Osteoblast (primary cell): ENCODE measurements around the gene ZC3H12C. TPM values are rescaled to one million over a fixed set of nuclear protein-coding genes. Genes with fewer than 3 reads are reported as not detected.
A peak's percentile ranks its signal among the peaks of the same experiment; 100 is the strongest.

Experiments
- DNase-seq: peaks from one replicate; pipeline ENCODE4 v3.0.0; 2011; ENCODE audit warnings: low spot score, mixed read lengths; ENCODE audit not compliant: insufficient read length; ENCODE audit errors: missing footprints
- H2AFZ ChIP-seq: 2 replicates; pipeline ENCODE4 v1.6.0; 2011; ENCODE audit warnings: mild to moderate bottlenecking, low read length
- H3K27ac ChIP-seq: 2 replicates; pipeline ENCODE4 v1.5.1; 2011; ENCODE audit warnings: mild to moderate bottlenecking, low read depth, low read length, moderate library complexity
- H3K27me3 ChIP-seq: 2 replicates; pipeline ENCODE4 v1.6.0; 2012; ENCODE audit warnings: mild to moderate bottlenecking, control low read depth, inconsistent platforms, low read length, moderate library complexity; ENCODE audit not compliant: insufficient read depth
- H3K36me3 ChIP-seq: 2 replicates; pipeline ENCODE4 v1.5.1; 2011; ENCODE audit warnings: mild to moderate bottlenecking, low read length, control low read depth, moderate library complexity; ENCODE audit not compliant: insufficient read depth
- H3K4me1 ChIP-seq: 2 replicates; pipeline ENCODE4 v1.5.1; 2011; ENCODE audit warnings: mild to moderate bottlenecking, low read length, control low read depth, moderate library complexity; ENCODE audit not compliant: insufficient read depth
- H3K4me2 ChIP-seq: 2 replicates; pipeline ENCODE4 v1.6.0; 2011; ENCODE audit warnings: mild to moderate bottlenecking, low read length; ENCODE audit not compliant: insufficient read depth
- H3K4me3 ChIP-seq: fragments of 200-600 bp; sonication (generic); 3 replicates; pipeline ENCODE4 v1.5.1; 2012; ENCODE audit warnings: mild to moderate bottlenecking, low read length, inconsistent platforms; ENCODE audit not compliant: insufficient read depth
- H3K79me2 ChIP-seq: 2 replicates; pipeline ENCODE4 v1.6.0; 2012; ENCODE audit warnings: mild to moderate bottlenecking, low read length, control low read depth, inconsistent platforms; ENCODE audit not compliant: insufficient read depth
- H3K9me3 ChIP-seq: 2 replicates; pipeline ENCODE4 v1.5.1; 2011; ENCODE audit warnings: low read depth, low read length, control low read depth
- H4K20me1 ChIP-seq: 2 replicates; pipeline ENCODE4 v1.6.0; 2012; ENCODE audit warnings: mild to moderate bottlenecking, low read length, control low read depth; ENCODE audit not compliant: insufficient read depth
- total RNA-seq: library from RNA; depleted of rRNA; stranded (reverse); fragments of >200 nt; gene quantifications from 2 replicates; pipeline ENCODE4 v1.2.3, GENCODE V29; 2012
- TF ChIP-seq, protein P1 (sequence below): IDR thresholded peaks from 2 replicates; pipeline ENCODE4 v1.5.1; 2011; ENCODE audit warnings: mild to moderate bottlenecking, low read depth, low read length, moderate library complexity; ENCODE audit errors: extremely low read depth

Gene ZC3H12C
- total RNA-seq, 1 donor: 10.5 TPM

DNA sequence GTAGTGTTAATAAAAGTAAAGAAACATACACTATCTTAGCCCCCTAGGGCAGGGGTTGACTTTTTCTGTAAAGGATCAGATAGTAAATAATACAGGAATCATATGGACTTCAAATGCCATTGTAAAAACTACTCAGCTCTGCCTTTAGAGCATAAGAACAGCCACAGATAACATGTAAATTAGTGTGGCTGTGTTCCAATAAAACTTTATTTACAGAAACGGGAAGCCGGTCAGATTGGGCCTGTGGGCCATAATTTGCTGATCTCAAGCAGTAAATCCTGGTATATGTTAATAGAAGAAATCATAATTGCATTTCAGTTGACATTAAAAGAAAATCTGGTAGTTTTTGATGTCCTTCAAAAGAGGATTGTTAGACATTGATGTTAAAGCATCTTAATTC lies 76.5 kb downstream of the ZC3H12C start:
- H3K4me1 ChIP-seq: peaks cover 6% of the 10 kb centered on the region
- no peak overlapping the region for H3K4me2 ChIP-seq
- H3K36me3 ChIP-seq: peaks cover 8% of the 10 kb centered on the region
- H3K4me3 ChIP-seq: no peak overlapping the region
- no peaks in the 10 kb centered on the region for H4K20me1 ChIP-seq
- H3K27ac ChIP-seq: no peak overlapping the region
- H3K79me2 ChIP-seq: no peaks in the 10 kb centered on the region
- DNase-seq: no peak
- no peaks in the 10 kb centered on the region for H3K27me3 ChIP-seq
- TF ChIP-seq, protein P1, sequence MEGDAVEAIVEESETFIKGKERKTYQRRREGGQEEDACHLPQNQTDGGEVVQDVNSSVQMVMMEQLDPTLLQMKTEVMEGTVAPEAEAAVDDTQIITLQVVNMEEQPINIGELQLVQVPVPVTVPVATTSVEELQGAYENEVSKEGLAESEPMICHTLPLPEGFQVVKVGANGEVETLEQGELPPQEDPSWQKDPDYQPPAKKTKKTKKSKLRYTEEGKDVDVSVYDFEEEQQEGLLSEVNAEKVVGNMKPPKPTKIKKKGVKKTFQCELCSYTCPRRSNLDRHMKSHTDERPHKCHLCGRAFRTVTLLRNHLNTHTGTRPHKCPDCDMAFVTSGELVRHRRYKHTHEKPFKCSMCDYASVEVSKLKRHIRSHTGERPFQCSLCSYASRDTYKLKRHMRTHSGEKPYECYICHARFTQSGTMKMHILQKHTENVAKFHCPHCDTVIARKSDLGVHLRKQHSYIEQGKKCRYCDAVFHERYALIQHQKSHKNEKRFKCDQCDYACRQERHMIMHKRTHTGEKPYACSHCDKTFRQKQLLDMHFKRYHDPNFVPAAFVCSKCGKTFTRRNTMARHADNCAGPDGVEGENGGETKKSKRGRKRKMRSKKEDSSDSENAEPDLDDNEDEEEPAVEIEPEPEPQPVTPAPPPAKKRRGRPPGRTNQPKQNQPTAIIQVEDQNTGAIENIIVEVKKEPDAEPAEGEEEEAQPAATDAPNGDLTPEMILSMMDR: no peak
- H2AFZ ChIP-seq: no peak overlapping the region
- no peaks in the 10 kb centered on the region for H3K9me3 ChIP-seq

DNA sequence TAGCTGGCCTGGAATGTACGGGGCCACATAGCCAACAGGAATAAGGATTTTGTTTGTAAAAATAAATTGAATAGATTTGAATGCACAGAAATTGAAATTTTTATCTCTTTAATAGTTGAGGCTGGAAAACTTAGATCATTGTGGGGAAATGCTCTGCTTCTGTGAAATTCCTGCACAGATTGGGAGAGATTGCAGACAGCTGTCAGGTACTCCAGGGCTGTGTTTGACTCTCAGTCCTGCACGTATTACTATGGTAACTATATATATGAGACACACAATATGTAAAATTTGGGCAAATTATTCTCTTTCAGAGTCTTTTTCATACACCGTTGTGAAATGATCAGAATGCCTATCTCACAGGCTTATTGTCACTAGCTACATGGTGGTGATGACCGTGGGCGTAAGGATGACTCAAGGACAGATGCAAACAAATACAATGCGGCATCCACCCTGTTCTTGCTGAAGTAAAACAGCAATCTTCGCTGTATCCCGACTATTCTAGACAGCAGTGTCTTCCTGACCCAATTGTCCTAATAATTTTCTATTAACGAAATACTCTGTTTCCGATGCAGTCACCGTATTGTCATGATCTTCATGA lies 79.4 kb downstream of the ZC3H12C start:
- Histone ChIP-seq H3K27me3 (no peaks in the 10 kb centered on the region), H2AFZ (no peak overlapping the region), H3K4me2 (no peak overlapping the region), H4K20me1 (no peaks in the 10 kb centered on the region), H3K36me3 (no peaks in the 10 kb centered on the region), H3K9me3 (no peaks in the 10 kb centered on the region), H3K4me1 (peaks cover 14% of the 10 kb centered on the region), H3K4me3 (no peak overlapping the region), H3K79me2 (no peaks in the 10 kb centered on the region), H3K27ac (no peak overlapping the region)
- no peak for DNase-seq
- TF ChIP-seq, protein P1: no peak

DNA sequence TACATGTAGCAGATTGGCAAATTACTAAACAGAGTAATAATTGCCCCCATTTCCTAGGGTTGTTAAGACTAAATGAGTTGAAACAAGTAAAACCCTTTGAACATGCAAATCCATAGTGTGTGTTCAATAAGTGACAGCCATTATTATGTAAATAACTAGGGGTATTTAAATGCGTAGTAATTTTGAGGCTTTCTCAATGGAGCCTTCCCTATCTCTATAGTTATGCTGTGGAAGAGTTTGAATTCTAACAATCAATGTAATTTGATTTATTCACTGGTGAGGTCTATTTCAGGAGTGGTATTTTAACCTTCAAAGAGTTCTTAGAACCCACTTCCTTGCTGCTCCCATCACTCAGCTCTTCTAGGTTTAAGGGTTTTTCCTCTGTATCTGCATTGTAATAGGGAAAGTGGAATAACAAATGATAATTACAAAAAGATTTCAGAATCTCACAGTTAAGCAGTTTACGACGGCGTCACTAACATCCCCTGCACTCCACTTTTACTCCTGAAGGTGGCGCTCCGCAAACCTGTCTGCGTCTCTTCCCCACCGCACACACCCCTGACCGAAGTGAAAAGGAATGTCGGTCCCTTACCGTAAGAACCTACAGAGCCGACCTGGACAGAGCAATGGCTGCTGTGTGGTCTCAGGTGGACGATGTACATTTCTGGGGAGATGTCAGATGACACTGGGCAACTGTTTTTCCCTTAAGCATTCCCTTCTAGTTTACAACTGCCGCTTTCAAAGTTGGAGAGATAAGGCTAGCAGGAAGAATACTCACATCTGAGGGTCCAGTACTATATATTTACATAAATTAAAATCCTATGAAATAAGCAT lies 80.8 kb downstream of the ZC3H12C start:
- peaks cover 14% of the 10 kb centered on the region for H3K4me1 ChIP-seq
- H3K4me2 ChIP-seq: peak overlapping the region; percentile 82
- H3K9me3 ChIP-seq: no peaks in the 10 kb centered on the region
- no peaks in the 10 kb centered on the region for H4K20me1 ChIP-seq
- H3K79me2 ChIP-seq: no peaks in the 10 kb centered on the region
- TF ChIP-seq, protein P1: peak; percentile 92
- peak overlapping the region; percentile 53 for H2AFZ ChIP-seq
- H3K27ac ChIP-seq: peak overlapping the region; percentile 49
- H3K36me3 ChIP-seq: no peaks in the 10 kb centered on the region
- H3K27me3 ChIP-seq: no peaks in the 10 kb centered on the region
- H3K4me3 ChIP-seq: peak overlapping the region; percentile 59
- peak; percentile 87 for DNase-seq

DNA sequence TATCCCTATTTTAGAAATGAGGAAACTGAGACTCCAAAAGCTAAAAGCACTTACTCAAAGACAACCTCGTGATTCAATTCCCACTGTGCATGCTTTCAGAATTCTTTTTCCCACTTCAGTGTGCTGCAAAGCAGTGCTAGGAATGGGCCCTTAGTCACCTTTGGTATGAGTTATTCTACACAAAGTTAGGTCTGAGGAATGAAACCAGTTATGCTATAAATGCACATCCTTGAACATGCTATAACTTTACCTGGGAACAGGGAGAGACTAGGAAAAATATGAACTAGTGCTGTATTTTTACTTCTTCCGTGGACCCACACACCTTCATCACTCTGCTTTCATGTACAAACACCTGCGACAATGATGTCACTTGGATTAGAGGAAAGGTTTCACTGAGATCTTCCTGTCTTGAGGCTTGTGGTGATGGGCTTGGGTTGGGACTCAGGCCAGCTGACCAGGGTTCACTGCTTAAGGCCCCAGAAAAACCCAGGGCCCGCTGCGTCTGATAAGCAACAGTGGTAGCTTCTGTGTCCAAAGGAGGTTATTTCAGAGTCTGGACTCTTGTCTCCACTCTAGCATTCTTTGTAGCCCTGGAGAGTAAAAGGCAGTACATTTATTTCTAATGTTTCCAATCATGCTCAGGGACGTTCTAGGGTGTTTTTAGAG lies 81.6 kb downstream of the ZC3H12C start:
- Histone ChIP-seq H2AFZ (no peak overlapping the region), H3K27ac (peak overlapping the region; percentile 49), H3K27me3 (no peaks in the 10 kb centered on the region), H3K4me2 (peak overlapping the region; percentile 82), H3K36me3 (no peaks in the 10 kb centered on the region), H3K9me3 (no peaks in the 10 kb centered on the region), H3K79me2 (no peaks in the 10 kb centered on the region), H3K4me1 (peaks cover 14% of the 10 kb centered on the region), H4K20me1 (no peaks in the 10 kb centered on the region), H3K4me3 (no peak overlapping the region)
- DNase-seq: peak; percentile 65
- TF ChIP-seq, protein P1: no peak
